AG04450 (cell line): Measurements from ENCODE around the gene SYNJ1. TPM values are rescaled to one million over a fixed set of nuclear protein-coding genes. Genes with fewer than 3 reads are reported as not detected.

Source experiments
- CTCF ChIA-PET: fragments of 300-600, 350-600 bp; formaldehyde crosslinking; extraction: SDS; loops from one replicate; lab custom pipeline; 2022; ENCODE audit warnings: antibody characterized with exemption, inconsistent platforms; lab: Charles Lee
- POLR2A ChIA-PET: fragments of 350-600 bp; formaldehyde crosslinking; extraction: SDS; loops from one replicate; lab custom pipeline; 2021; ENCODE audit warnings: antibody characterized with exemption, inconsistent platforms; lab: Yijun Ruan, JAX
- DNase-seq: peaks from one replicate; pipeline ENCODE4 v3.0.0-alpha.2; 2011; ENCODE audit warnings: low read depth, low spot score
- H3K27ac ChIP-seq: one replicate; pipeline ENCODE4 v1.5.1; 2012; ENCODE audit warnings: low read depth, low read length, control low read depth
- H3K27me3 ChIP-seq: one replicate; pipeline ENCODE4 v1.6.0; 2012; ENCODE audit warnings: low read length; ENCODE audit not compliant: control insufficient read depth, insufficient read depth
- H3K4me3 ChIP-seq: 2 replicates; pipeline ENCODE4 v1.5.1; 2011; ENCODE audit warnings: mild to moderate bottlenecking, low read depth, low read length, control low read depth
- H3K9me3 ChIP-seq: 2 replicates; pipeline ENCODE4 v1.5.1; 2012; ENCODE audit warnings: low read length; ENCODE audit not compliant: control insufficient read depth, insufficient read depth
- polyA plus RNA-seq: library from polyadenylated mRNA; depleted of rRNA; stranded (reverse); fragments of >200 nt; gene quantifications from 2 replicates; pipeline ENCODE4 v1.2.3, GENCODE V29; 2011
- TF ChIP-seq, protein P1 (sequence below): IDR thresholded peaks from 2 replicates; pipeline ENCODE4 v1.5.1; 2011; ENCODE audit warnings: low read depth, low read length, control low read depth, inconsistent platforms

The SYNJ1 gene
- polyA plus RNA-seq, 1 experiment: 7.3 TPM

DNA sequence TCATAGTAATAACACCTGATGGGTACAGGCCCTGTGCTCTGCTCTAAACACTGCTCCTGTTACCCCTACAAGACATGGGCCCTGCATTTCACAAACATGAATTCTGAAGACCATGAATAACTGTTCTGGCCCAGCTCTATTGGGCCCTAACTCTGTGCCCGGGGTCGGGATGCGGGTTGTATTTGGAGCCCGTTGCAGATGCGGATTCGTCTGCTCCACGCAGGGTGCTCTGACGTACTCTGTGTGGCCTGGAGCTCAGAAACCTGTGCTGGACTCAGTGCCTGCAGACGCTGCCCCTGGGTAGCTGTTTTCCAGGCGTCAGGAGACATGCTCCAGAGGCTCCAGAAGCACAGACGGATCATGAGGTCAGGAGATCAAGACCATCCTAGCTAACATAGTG is 132.4 kb downstream of the SYNJ1 start:
- no peak overlapping the region for H3K4me3 ChIP-seq
- ChIA-PET POLR2A (no interaction called here), CTCF (no interaction called here)
- DNase-seq: no peak
- H3K27ac ChIP-seq: no peak overlapping the region
- H3K27me3 ChIP-seq: no peaks in the 10 kb centered on the region
- no peaks in the 10 kb centered on the region for H3K9me3 ChIP-seq
- TF ChIP-seq, protein P1, sequence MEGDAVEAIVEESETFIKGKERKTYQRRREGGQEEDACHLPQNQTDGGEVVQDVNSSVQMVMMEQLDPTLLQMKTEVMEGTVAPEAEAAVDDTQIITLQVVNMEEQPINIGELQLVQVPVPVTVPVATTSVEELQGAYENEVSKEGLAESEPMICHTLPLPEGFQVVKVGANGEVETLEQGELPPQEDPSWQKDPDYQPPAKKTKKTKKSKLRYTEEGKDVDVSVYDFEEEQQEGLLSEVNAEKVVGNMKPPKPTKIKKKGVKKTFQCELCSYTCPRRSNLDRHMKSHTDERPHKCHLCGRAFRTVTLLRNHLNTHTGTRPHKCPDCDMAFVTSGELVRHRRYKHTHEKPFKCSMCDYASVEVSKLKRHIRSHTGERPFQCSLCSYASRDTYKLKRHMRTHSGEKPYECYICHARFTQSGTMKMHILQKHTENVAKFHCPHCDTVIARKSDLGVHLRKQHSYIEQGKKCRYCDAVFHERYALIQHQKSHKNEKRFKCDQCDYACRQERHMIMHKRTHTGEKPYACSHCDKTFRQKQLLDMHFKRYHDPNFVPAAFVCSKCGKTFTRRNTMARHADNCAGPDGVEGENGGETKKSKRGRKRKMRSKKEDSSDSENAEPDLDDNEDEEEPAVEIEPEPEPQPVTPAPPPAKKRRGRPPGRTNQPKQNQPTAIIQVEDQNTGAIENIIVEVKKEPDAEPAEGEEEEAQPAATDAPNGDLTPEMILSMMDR: no peak

GRCh38 chr21:32593690-32594089 is 134.1 kb downstream of the SYNJ1 start:
- H3K9me3 ChIP-seq: no peaks in the 10 kb centered on the region
- H3K27ac ChIP-seq: no peak overlapping the region
- H3K27me3 ChIP-seq: no peaks in the 10 kb centered on the region
- H3K4me3 ChIP-seq: no peak overlapping the region
- CTCF ChIA-PET: interaction anchor here (1.4 to 7.6 kb wide), 2 partner anchors 8 to 190 kb away, joined by 5 to 39 read pairs; no protein-coding TSS in a partner anchor
- TF ChIP-seq, protein P1: no peak
- POLR2A ChIA-PET: no interaction called here
- DNase-seq: no peak

- TF ChIP-seq, protein P1: no peak
- no peak overlapping the region for H3K27ac ChIP-seq
- no peaks in the 10 kb centered on the region for H3K9me3 ChIP-seq
- H3K27me3 ChIP-seq: no peaks in the 10 kb centered on the region
- H3K4me3 ChIP-seq: no peak overlapping the region
- ChIA-PET POLR2A (no interaction called here), CTCF (interaction anchor here (7.6 kb wide), 1 partner anchor 8 kb away, joined by 39 read pairs; no protein-coding TSS in a partner anchor)
- DNase-seq: no peak
Observed at GRCh38 chr21:32592929-32593502, 134.8 kb downstream of the SYNJ1 start.

DNA sequence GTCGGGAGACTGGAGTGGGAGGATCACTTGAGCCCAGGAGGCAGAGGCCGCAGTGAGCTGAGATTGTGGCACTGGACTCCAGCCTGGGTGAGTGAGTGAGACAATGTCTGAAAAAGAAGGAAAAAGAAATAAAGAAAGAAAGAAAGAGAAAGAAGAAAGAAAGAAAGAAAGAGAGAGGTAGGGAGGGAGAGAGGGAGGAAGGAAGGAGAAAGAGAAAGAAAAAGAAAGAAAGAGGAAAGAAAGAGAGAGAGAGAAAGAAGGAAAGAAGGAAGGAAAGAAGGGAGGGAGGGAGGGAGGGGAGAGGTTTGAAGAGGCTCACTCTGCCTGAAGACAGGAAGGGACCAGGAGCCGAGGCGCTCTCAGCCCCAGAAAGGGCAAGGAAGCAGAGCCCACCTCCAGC is 137.7 kb downstream of the SYNJ1 start:
- no peak overlapping the region for H3K27ac ChIP-seq
- no peaks in the 10 kb centered on the region for H3K9me3 ChIP-seq
- H3K4me3 ChIP-seq: no peak overlapping the region
- ChIA-PET CTCF (interaction anchor here (7.6 kb wide), 1 partner anchor 11 kb away, joined by 39 read pairs; no protein-coding TSS in a partner anchor), POLR2A (no interaction called here)
- H3K27me3 ChIP-seq: peaks cover 7% of the 10 kb centered on the region
- TF ChIP-seq, protein P1: no peak
- DNase-seq: no peak

GRCh38 chr21:32587651-32588050 is 140.2 kb downstream of the SYNJ1 start:
- ChIA-PET CTCF (interaction anchor here (0.8 to 7.6 kb wide), 5 partner anchors 14 to 184 kb away, joined by 3 to 39 read pairs (median 4); no protein-coding TSS in a partner anchor), POLR2A (no interaction called here)
- Histone ChIP-seq H3K27ac (no peak overlapping the region), H3K4me3 (no peak overlapping the region), H3K9me3 (no peaks in the 10 kb centered on the region), H3K27me3 (peaks cover 18% of the 10 kb centered on the region)
- DNase-seq: no peak
- TF ChIP-seq, protein P1: no peak
